ENCODE results near the gene SRBD1. TPM values are rescaled to one million over a fixed set of nuclear protein-coding genes. Genes with fewer than 3 reads are reported as not detected.

Gene SRBD1
- total RNA-seq, 1 experiment from 2014 or later, result 20.6 TPM

DNA sequence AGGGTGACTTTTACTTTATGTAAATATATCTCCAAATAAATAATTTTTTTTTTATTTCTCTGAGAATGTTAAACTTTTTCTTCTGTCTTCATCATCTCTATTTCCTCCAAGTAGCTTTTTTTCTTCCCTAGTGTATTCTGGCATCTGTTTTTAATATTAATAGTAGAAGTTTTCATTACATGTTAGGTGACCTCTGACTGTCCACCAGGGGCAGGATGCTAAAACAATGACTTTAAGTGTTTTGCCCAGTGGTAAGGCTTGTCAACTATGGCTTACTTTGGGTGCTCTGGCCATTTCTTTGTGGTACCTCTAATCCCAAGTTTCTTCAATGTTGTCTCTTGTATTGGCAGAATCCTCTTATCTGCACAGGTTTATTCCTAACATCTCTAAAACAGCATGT, 127.1 kb downstream of the SRBD1 start:
- H4K20me1 ChIP-seq (ENCODE audit: insufficient read depth), result no peaks in the 10 kb centered on the region
- no peaks in the 10 kb centered on the region for H3K27me3 ChIP-seq (ENCODE audit: insufficient read depth, low read length)
- BruUV-seq (replicated peaks), result no TSS peak
- TF ChIP-seq EZH2phosphoT487 (IDR thresholded peaks at IDR 0.05; ENCODE audit: borderline replicate concordance), result no peak
- TF ChIP-seq, protein P1, sequence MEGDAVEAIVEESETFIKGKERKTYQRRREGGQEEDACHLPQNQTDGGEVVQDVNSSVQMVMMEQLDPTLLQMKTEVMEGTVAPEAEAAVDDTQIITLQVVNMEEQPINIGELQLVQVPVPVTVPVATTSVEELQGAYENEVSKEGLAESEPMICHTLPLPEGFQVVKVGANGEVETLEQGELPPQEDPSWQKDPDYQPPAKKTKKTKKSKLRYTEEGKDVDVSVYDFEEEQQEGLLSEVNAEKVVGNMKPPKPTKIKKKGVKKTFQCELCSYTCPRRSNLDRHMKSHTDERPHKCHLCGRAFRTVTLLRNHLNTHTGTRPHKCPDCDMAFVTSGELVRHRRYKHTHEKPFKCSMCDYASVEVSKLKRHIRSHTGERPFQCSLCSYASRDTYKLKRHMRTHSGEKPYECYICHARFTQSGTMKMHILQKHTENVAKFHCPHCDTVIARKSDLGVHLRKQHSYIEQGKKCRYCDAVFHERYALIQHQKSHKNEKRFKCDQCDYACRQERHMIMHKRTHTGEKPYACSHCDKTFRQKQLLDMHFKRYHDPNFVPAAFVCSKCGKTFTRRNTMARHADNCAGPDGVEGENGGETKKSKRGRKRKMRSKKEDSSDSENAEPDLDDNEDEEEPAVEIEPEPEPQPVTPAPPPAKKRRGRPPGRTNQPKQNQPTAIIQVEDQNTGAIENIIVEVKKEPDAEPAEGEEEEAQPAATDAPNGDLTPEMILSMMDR (IDR thresholded peaks at IDR 0.05 in 2 of 3, conservative IDR thresholded peaks at IDR 0.05 in 1 of 3; ENCODE audit: borderline replicate concordance in 1 of 3, insufficient read depth in 1 of 3, low read depth in 2 of 3, low read length in 2 of 3), result peak in 2 of 3 experiments; percentile 52 to 54; a peak in 4 of 6 replicates
- no peaks in the 10 kb centered on the region for H3K9me2 ChIP-seq (ENCODE audit: insufficient read depth)
- no peaks in the 10 kb centered on the region for H3K79me2 ChIP-seq (ENCODE audit: insufficient read depth, low read length)
- H3K9ac ChIP-seq (ENCODE audit: low read length), result no peak overlapping the region
- intact Hi-C loops (cut with micrococcal nuclease), result no loop called here
- H3K4me1 ChIP-seq (ENCODE audit: control insufficient read depth in 1 of 2, insufficient read depth in 2 of 2, low read length in 2 of 2), result no peaks in the 10 kb centered on the region
- peak; percentile 61; the same call in 1 of the 2 replicates for ATAC-seq
- DNase-seq (ENCODE audit: low read depth, low spot score), result peak; percentile 4
- H3K36me3 ChIP-seq (ENCODE audit: control insufficient read depth in 1 of 2, insufficient read depth in 2 of 2, low read length in 2 of 2), result no peaks in the 10 kb centered on the region
- no peak overlapping the region for H2AFZ ChIP-seq (ENCODE audit: low read depth, low read length, poor library complexity, severe bottlenecking)
- no peak overlapping the region for H3K4me2 ChIP-seq (ENCODE audit: low read length)
- H3K9me3 ChIP-seq (ENCODE audit: control insufficient read depth in 1 of 2, insufficient read depth in 1 of 2, low read depth in 1 of 2, low read length in 2 of 2), result no peaks in the 10 kb centered on the region
- no peak overlapping the region for H3K27ac ChIP-seq (ENCODE audit: low read depth, low read length)
- POLR2A ChIA-PET, result no interaction called here
- RAD21 ChIA-PET (ENCODE audit: low non-redundant PET in 1 of 2, low total read pairs in 2 of 2, uncharacterized antibody in 2 of 2, unreplicated experiment in 2 of 2), result no interaction called here
- no peak overlapping the region for H3K4me3 ChIP-seq (replicated peaks in 1 of 2; ENCODE audit: low read depth in 1 of 2, low read length in 2 of 2)
- CTCF ChIA-PET, result interaction anchor here (1.7 kb wide), 1 partner anchor 9 kb away, joined by 9 read pairs; no protein-coding TSS in a partner anchor

DNA sequence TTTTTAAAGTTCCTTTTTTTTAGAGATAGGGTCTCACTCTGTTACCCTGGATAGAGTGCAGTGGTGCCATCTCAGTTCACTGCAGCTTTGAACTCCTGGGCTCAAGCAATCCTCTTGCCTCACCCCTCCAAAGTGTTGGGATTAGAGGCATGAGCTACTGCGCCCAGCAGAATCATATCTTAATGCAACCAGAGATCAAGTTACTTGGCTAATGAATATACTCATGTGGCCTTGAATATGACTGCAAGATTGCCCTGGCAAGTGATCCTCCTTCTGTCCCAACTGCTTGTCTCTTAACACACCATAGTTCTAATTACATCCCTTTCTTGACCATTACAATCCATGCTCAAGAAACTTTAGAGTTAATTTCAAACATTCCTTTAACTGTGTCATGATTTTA, 133.5 kb downstream of the SRBD1 start:
- Histone ChIP-seq H2AFZ (ENCODE audit: low read depth, low read length, poor library complexity, severe bottlenecking) (no peak overlapping the region), H3K36me3 (ENCODE audit: control insufficient read depth in 1 of 2, insufficient read depth in 2 of 2, low read length in 2 of 2) (no peaks in the 10 kb centered on the region), H3K9me3 (ENCODE audit: control insufficient read depth in 1 of 2, insufficient read depth in 1 of 2, low read depth in 1 of 2, low read length in 2 of 2) (no peaks in the 10 kb centered on the region), H4K20me1 (ENCODE audit: insufficient read depth) (no peaks in the 10 kb centered on the region), H3K27me3 (ENCODE audit: insufficient read depth, low read length) (no peaks in the 10 kb centered on the region), H3K27ac (ENCODE audit: low read depth, low read length) (no peak overlapping the region), H3K4me1 (ENCODE audit: control insufficient read depth in 1 of 2, insufficient read depth in 2 of 2, low read length in 2 of 2) (no peaks in the 10 kb centered on the region), H3K9me2 (ENCODE audit: insufficient read depth) (no peaks in the 10 kb centered on the region), H3K79me2 (ENCODE audit: insufficient read depth, low read length) (no peaks in the 10 kb centered on the region), H3K9ac (ENCODE audit: low read length) (no peak overlapping the region), H3K4me2 (ENCODE audit: low read length) (no peak overlapping the region), H3K4me3 (replicated peaks in 1 of 2; ENCODE audit: low read depth in 1 of 2, low read length in 2 of 2) (no peak overlapping the region)
- no TSS peak for BruUV-seq (replicated peaks)
- ChIA-PET POLR2A (no interaction called here), RAD21 (ENCODE audit: low non-redundant PET in 1 of 2, low total read pairs in 2 of 2, uncharacterized antibody in 2 of 2, unreplicated experiment in 2 of 2) (no interaction called here), CTCF (no interaction called here)
- TF ChIP-seq EGR1 (IDR thresholded peaks at IDR 0.05; ENCODE audit: low read depth), result no peak
- TF ChIP-seq, protein P2, sequence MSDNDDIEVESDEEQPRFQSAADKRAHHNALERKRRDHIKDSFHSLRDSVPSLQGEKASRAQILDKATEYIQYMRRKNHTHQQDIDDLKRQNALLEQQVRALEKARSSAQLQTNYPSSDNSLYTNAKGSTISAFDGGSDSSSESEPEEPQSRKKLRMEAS (IDR thresholded peaks at IDR 0.05), result no peak
- TF ChIP-seq EZH2 (IDR thresholded peaks at IDR 0.05), result no peak
- TF ChIP-seq YY1 (IDR thresholded peaks at IDR 0.05; ENCODE audit: extremely low read depth, insufficient replicate concordance, low read depth, low read length), result no peak
- TF ChIP-seq SP1 (IDR thresholded peaks at IDR 0.05; ENCODE audit: low read depth), result no peak
- no peak for TF ChIP-seq TCF7L2 (IDR thresholded peaks at IDR 0.05; ENCODE audit: borderline replicate concordance, extremely low read depth, insufficient read depth, insufficient read length)
- TF ChIP-seq, protein P3, sequence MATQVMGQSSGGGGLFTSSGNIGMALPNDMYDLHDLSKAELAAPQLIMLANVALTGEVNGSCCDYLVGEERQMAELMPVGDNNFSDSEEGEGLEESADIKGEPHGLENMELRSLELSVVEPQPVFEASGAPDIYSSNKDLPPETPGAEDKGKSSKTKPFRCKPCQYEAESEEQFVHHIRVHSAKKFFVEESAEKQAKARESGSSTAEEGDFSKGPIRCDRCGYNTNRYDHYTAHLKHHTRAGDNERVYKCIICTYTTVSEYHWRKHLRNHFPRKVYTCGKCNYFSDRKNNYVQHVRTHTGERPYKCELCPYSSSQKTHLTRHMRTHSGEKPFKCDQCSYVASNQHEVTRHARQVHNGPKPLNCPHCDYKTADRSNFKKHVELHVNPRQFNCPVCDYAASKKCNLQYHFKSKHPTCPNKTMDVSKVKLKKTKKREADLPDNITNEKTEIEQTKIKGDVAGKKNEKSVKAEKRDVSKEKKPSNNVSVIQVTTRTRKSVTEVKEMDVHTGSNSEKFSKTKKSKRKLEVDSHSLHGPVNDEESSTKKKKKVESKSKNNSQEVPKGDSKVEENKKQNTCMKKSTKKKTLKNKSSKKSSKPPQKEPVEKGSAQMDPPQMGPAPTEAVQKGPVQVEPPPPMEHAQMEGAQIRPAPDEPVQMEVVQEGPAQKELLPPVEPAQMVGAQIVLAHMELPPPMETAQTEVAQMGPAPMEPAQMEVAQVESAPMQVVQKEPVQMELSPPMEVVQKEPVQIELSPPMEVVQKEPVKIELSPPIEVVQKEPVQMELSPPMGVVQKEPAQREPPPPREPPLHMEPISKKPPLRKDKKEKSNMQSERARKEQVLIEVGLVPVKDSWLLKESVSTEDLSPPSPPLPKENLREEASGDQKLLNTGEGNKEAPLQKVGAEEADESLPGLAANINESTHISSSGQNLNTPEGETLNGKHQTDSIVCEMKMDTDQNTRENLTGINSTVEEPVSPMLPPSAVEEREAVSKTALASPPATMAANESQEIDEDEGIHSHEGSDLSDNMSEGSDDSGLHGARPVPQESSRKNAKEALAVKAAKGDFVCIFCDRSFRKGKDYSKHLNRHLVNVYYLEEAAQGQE (IDR thresholded peaks at IDR 0.05; ENCODE audit: low read depth), result no peak
- TF ChIP-seq, protein P4, sequence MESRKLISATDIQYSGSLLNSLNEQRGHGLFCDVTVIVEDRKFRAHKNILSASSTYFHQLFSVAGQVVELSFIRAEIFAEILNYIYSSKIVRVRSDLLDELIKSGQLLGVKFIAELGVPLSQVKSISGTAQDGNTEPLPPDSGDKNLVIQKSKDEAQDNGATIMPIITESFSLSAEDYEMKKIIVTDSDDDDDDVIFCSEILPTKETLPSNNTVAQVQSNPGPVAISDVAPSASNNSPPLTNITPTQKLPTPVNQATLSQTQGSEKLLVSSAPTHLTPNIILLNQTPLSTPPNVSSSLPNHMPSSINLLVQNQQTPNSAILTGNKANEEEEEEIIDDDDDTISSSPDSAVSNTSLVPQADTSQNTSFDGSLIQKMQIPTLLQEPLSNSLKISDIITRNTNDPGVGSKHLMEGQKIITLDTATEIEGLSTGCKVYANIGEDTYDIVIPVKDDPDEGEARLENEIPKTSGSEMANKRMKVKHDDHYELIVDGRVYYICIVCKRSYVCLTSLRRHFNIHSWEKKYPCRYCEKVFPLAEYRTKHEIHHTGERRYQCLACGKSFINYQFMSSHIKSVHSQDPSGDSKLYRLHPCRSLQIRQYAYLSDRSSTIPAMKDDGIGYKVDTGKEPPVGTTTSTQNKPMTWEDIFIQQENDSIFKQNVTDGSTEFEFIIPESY (IDR thresholded peaks at IDR 0.05; ENCODE audit: extremely low read depth, insufficient replicate concordance, low read length), result no peak
- TF ChIP-seq RAD21 (IDR thresholded peaks at IDR 0.05; ENCODE audit: low read depth), result no peak
- no peak for TF ChIP-seq CEBPB (IDR thresholded peaks at IDR 0.05; ENCODE audit: low read depth)
- ATAC-seq, result no peak
- DNase-seq (ENCODE audit: low read depth, low spot score), result no peak
- intact Hi-C loops (cut with micrococcal nuclease), result no loop called here

Measured in HCT116 (cell line).